Right renal pelvis (tissue), 4 donors: Measurements from ENCODE around the gene RNF182. TPM values are rescaled to one million over a fixed set of nuclear protein-coding genes. Genes with fewer than 3 reads are reported as not detected.
A peak's percentile ranks its signal among the peaks of the same experiment; 100 is the strongest.
"Not testable (repeated sequence)": the region's sequence is repeated elsewhere in the genome, so short reads cannot be mapped to it uniquely, and the experiment has no call there.

Source experiments
- DNase-seq, 4 donors: peaks; one replicate each; pipeline ENCODE4 v3.0.0-alpha.2; 2013; ENCODE audit warnings: low read depth in 4 of 4, low spot score in 3 of 4, missing footprints in 1 of 4
- polyA plus RNA-seq, 4 donors: library from polyadenylated mRNA; unstranded; fragments of 120-200 nt; gene quantifications; one replicate each; pipeline ENCODE4 v1.2.1, GENCODE V29; 2013; ENCODE audit not compliant: insufficient read length in 4 of 4

The RNF182 gene, protein sequence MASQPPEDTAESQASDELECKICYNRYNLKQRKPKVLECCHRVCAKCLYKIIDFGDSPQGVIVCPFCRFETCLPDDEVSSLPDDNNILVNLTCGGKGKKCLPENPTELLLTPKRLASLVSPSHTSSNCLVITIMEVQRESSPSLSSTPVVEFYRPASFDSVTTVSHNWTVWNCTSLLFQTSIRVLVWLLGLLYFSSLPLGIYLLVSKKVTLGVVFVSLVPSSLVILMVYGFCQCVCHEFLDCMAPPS
- 1 to 10 TPM; 2.5 to 4.1 (median 3.4) TPM for polyA plus RNA-seq

DNA sequence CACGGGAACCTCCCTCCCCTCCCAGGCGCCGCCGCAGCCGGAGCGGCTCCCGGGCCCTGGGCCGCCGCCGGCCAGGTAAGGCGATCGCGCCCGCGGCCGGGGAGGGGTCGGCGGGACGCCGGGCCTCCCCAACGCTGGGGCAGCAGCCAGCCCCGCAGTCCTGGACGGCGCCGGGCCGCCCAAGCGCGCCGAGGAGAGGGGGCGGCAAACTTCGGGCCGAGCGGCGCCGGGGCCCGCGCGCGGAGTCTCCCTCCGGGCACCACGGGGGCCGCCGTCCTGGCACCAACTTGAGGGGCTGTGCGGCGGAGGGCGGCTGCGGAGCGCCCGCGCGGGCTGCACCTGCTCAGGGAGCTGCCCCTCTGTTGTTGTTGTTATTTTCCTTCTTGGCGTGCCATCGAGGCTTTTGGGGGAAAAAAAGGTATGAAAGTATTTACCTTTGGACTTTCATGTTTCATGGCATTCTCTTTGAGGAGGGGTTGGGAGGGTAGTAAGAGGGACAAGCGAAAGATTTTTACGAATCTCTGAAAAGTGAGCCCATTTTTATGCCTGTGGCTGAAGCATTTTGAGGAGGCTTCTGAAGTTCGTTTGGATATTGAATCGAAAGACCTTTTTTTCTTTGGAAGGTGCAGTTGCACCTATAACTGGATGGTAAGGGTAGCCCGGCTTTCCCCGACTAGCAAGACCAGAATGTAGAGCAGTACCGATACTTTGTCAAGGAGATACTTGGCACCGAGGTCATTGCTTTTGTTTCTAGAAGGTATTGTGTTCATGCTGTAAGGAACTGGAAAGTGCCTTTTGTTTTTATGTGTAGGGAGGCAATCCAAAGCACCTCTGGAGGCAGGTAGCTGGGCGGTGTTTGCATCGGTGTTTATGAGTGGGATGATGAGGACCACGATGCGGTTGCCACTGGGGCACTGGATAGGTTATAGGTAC, at the start of gene RNF182:
Gene RNF182 (plus strand): TSS at position 4 of the 933 bp plus-strand sequence. CDS start 52,168 bp downstream, outside the sequence.
- peak in 2 of 4 donors; percentile 15 to 36 for DNase-seq

DNA sequence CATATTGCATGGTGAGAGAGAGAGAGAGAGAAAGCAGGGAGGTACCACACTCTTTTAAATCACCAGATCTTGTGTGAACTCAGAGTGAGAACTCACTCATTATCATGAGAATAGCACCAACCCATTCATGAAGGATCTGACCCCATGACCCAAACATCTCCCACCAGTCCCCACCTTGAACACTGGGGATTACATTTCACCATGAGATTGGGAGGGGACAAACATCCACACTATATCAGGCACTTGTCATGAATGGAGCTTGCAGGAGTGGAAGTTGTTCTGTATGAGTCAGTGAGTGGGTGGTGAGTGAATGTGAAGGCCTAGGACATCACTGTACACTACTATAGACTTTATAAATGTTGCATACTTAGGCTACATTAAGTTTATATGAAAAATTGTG, 47.7 kb upstream of the RNF182 start:
- DNase-seq = no peak

DNA sequence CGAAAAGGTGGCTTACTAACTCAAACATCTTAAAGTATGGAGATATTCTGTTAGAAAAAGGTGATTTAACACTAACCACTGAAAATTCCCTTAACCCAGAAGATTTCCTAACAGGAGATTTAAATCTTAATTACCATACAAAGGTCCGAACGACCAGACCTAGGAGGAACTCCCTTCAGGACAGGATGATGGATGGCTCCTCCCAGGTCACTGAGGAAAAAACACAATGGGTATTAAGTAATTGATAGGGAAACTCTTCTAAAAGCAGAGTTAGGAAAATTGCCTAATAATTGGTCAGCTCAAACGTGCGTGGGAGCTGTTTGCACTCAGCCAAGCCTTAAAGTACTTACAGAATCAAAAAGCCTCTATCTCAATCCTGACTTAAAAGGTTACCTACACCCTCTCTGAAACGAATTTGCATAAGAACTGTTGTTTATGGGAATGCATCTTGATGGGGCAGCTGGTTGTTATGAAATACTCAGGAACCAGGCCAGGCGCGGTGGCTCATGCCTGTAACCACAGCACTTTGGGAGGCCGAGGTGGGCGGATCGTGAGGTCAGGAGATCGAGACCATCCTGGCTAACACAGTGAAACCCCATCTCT, 44.6 kb upstream of the RNF182 start:
- not testable (repeated sequence) for DNase-seq

DNA sequence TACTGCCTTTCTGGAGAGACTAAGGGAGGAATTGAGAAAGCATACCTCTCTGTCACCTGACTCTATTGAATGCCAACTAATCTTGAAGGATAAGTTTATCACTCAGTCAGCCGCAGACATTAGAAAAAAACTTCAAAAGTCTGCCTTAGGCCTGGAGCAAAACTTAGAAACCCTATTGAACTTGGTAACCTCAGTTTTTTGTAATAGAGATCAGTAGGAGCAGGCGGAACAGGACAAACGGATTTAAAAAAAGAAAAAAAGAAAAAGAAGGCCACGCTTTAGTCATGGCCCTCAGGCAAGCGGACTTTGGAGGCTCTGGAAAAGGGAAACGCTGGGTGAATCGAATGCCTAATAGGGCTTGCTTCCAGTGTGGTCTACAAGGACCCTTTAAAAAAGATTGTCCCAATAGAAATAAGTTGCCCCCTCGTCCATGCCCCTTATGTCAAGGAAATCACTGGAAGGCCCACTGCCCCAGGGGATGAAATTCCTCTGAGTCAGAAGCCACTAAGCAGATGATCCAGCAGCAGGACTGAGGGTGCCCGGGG, 43.1 kb upstream of the RNF182 start:
- no peak for DNase-seq

DNA sequence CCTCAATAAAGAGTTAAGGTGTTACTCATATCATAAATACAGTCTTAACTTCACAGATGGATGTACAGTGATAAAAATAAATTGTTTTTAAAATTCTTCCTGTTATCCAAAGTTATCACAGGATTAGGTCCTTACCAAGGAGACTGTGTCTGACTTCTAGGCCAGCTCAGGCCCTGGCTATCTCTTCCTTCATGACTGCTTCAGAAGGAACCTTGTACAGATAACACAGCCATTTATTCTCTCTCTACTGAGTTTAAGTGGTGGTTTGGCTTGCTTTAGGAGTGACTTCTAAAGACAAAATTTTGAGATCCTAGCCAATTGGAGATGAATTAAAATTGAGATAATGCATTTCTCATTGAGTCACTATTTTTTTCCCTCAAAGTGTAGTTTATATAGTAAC, 40.8 kb upstream of the RNF182 start:
- DNase-seq = no peak

DNA sequence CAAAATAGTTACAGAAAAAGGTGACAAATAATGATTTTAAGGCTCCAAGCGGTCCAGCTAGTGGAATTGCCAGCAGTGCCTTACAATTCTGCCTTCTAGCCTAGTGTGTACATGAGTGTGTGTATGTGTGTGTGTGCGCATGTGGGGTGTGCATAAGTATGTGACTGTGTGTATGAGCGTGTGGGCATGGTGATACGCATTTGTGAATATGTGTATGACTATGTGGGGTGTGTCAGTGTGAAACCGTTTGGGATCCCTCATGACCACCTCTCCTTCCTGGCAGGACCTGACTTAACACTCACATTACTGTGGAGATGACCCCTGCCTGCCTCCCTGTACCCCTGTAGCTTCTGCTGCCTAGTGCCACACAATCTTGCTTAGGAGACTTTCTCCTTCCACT, 40.4 kb upstream of the RNF182 start:
- no peak for DNase-seq

DNA sequence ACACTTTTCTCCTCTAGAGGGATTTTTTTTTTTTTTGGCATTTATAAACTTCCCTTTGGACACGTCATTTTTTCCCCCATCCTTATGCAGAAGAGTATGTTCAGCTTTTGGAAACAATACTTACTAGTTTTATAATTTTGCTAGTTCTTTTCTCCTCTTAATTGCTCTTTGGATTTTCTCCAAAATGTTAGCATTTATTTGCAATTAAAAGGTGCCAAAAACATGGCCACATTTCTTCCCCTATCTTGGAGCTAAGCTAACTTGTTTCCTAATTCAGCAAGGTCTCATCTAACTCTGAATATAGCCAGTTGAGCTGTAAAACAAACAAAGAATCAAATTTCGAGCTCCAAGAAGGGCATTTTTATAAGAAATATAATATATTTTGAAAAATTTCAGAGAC, 39.2 kb upstream of the RNF182 start:
- no peak for DNase-seq

DNA sequence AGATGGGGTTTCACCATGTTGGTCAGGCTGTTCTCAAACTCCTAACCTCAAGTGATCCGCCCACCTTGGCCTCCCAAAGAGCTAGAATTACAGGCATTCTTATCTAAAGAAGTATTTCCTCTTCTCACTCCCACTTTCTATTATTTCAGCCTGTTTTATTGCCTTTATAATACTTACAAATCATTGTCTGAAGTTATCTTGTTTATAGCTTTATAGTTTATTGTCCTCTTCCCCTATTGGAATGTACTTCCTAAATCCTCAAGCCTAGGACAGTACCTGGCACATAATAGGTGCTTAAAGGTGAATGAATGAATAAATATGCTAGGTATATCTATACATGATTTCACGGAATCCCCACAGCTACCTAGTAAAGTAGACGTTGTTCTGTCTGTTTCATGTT, 37.8 kb upstream of the RNF182 start:
- DNase-seq = no peak

DNA sequence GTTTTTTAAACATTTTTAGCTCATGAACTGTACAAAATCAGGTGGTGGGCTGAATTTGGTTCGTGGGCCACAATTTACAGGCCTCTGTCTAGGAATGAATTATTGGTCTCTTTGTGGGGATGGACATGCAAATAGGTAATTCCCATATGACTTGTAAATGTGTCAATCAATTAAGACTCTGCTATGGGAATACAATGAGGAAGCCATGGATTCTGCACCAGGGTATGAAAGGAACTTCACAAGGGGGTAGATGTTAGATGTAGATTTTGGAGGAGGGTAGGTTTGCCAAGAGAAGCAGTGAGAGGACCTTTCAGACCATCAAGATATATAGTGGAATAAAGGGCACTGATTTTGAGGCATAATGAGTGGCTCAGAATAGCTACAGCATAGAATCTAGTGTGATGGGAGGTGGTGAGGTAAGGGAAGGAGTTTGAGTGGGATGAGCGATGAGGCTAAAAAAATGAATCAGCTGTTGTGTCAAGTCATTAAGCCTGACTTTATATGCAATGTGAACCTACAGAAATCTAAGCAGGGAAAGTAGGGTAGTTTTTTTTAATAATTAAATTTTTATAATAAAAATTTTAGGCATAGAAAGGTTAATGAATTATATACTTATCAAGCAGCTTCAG, 32.6 kb upstream of the RNF182 start:
- no peak for DNase-seq

DNA sequence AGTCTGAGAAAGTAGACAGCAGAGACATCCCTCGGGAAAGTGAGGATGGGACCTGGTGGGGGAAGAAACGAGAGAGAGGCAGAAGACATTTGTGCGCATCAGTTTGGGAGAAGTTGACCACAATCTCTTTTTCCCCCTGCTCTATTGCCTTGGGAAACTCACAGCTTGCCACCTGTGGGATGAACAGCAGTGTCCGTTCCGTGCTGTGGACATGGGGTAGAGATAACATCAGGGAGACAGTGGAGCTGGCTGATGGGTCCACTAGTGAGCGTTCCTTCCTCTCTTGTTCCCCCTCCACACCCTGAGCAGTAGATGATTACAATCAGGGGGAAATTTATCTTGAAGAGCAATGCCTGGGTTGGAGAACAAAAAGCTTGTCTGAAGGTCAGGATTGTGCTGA, 21.8 kb upstream of the RNF182 start:
- DNase-seq = no peak

DNA sequence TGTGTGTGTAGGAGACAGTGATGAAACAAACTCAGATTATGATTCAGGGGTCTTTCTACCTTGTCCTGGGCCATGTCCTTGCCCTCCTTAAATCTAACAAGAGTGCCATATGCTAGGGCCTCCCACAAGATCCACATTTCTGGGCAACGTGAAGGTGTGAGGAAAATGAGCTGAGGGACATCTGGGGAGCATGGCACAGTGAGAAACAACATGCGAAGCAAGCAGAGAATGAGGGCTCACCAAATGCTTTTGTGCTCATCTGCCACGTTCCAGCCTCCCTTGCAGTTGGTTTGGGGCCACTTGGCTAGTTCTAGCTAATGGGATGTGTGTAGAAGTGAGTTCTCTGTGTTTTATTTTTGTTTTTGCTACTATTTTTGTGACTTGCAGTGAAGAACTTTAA, 21.4 kb upstream of the RNF182 start:
- DNase-seq = no peak

DNA sequence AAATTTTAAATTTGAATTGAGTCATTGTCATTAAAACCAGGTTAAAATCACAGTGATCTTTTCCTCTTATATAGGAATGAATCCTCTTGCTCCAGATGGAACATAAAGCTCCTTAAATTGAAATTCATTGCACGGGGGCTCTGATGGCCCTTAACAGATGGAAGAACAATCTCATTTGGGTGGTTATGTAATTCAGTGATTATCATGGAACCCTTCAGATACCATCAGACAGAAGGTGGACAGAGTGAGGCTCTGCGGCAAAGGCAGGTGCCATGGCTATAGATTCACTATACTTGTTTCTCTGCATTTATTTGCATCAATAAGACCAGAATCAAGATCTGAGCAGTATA, 17.8 kb upstream of the RNF182 start:
- DNase-seq = no peak

DNA sequence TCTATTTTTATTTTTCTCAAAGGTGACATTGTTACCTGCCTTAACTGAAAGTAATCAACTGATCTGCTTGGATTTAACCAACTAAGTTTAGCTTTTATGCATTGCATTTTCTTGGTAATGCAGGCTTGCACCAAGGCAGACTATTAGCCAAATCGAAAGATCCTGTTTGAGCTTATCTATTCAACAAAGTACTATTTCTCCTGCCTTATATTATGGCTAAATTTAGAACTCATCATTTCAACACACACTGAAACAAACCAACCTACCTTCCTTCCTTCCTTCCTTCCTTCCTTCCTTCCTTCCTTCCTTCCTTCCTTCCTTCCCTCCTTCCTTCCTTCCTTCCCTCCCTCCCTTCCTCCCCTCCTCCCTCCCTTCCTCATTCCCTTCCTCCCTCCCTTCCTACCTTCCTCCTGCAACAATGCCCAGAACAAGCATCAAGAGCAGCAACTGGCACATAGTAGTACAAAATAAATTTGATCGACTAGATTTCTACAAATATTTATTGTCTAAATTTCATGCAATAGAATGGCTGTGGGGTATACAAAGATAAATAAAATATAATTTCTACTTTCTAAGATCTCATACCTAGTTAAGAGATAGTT, 17.0 kb upstream of the RNF182 start:
- DNase-seq = no peak

DNA sequence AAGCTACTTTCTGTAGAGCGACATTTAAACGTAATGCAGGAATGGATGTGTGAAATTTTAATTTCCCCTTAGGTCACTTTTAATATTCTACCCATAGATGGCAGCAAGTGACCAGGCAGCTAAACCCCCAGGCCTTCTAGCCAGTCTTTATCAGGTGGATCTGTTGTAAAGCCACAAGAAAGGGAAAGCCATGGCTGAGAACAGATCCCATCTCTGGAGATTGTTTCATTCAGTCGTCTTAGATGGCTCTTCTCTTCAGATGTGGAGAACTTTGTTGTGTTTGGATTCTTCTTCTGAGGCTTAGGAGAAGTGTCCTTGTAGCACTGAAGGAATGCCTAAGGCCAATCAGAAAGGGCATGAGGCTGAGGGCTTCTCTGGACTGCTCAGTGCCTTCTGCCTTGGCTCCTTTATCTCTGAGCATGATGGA, 15.8 kb upstream of the RNF182 start:
- peak in 2 of 4 donors; percentile 51 to 52 for DNase-seq

DNA sequence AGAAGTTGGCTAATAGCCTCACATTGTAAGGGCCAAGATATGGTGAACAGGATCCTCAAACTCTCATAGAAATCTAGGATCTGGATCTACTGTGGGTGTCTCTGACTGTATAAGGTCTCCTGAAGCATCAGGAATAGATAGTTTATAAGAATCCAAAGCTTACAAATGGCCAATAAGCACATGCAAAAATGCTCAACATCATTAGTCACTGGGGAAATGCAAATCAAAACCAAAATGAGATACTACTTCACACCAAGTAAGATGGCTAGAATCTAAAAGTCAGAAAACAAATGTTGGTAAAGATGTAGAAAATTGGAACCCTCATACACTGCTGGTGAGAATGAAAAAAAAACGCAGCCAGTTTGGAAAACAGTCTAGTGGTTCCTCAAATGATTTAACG, 14.3 kb upstream of the RNF182 start:
- no peak for DNase-seq

DNA sequence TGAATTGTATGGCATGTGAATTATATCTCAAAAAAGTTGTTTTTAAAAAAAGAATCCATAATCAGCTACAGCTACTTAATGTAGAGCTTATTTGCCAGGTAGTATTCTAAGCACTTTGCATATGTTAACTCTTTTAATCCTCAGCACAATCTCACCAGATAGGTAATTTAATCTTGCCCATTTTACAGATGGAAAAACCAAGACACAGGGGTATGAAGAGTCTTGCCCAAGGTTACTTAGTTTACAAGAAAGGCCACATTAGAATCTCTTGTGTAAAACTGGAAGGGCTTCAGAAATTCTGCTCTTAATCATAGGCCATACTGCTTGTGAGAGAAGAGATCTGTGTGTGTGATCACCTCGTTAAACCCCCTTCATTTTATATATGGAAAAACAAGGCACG, 13.4 kb upstream of the RNF182 start:
- no peak for DNase-seq

DNA sequence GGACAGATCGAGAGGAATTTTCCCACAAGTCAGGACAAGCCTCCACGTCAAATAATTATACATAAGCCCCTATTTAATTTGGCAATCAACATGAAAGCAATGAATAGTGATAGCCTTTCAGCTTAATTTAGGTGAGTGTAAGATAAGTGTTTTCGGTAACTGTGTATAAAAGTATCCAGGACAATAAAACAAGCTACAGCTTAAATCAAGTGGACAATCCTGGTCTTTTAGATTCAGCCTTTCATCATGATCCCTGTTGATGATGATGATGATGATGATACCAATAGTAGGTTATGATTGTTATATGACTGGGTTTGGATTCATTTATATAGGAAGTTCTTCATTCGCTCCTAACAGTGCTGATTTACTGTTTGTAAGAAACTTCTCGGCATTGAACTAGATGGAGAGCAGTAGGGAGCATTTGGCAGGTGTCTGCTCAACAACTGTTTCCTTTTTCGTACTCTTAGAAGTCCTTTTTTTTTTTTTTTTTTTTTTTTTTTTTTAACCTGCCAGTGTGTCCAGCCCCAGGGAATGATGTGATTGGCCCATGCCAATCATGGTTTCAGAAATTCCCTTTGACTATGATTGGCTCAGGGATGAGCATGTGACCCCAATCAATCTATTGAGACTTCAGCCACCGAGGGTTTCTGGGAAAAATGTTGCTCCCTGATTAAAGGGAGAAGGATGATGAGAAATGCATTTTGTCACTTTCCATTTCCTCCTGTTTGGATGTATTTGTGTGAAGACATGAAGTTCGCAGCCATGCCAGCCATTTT, 11.3 kb upstream of the RNF182 start:
- DNase-seq = no peak

DNA sequence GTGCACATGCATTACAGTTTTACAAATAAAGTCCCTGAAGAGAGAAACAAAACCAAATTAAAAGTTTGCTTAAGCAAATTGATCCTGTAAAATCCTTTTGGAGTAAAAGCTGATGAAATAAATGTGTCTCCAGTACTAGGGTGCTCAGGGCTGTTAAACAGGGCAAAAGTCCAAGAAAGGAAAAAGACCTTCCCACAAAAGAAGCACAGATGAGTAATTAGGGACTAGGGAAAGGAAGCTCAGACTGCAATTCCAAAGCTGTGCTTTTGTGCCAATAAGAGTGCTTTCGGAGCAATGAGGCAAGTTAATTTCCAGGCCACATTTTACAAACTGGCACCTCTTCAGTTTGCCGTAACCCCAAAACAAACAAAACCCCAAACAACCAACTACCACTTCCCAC, 10.4 kb upstream of the RNF182 start:
- DNase-seq = no peak

DNA sequence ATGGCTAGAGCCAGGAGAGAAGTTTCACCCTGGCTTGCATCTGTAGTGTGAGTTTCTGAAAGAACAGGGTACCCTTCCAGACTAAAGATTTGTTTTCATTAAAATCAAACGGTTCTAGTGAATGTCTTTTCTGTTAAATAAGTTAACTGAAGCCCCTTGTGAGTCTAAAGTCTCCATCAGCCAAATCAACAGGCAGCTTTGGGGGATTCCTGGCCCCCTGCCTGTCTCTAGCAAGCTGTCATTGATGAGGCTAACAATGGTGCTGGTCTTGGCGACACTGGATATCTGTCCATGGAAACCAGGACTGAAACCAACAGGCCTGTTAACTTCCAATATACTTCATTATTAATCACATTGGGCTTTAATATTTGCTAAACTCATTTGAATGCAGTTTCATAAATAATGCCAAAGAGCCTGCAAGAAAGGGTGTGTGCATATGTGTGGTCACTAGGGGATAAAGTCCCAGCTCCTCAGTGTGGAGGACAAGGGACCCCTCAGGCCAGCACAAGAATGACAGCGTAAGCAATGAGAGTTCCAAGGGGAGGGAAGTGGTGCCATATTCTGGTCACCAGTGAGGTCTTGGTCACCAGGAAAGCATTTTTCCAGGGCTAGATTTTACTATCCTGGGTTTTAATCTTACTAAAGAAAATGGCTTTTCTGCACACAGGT, 9.1 kb upstream of the RNF182 start:
- DNase-seq = no peak
